NCI-H82 treated with DMSO at 0.1 percent for 48 hours (cell line): ENCODE results near the gene PPFIA3.

Experiments
- DNase-seq: peaks from one replicate; lab custom pipeline; 2025; ENCODE audit not compliant: unreplicated experiment; lab: John Stamatoyannopoulos, UW

The PPFIA3 gene

GRCh38 chr19:49119411-49120324 is at the start of gene PPFIA3:
Gene PPFIA3 (plus strand): TSS chr19:49119544. CDS start chr19:49127874, 8,330 bp downstream.
- DNase-seq, result no peak

DNA sequence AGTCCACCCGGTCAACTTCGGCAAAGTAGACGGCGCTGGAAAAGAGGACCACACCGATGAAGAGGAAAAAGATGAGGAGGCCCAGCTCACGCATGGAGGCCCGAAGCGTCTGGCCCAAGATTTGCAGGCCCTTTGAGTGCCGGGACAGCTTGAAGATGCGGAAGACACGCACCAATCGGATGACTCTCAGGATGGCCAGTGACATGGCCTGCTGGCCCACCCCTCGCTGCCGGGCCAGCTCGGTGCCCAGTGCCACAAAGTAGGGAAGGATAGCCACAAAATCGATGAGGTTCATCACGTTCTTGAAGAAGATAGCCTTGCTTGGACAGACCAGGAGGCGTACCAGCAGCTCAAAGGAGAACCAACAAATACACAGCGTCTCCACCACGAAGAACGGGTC is 48.9 kb upstream of the PPFIA3 start:
- no peak for DNase-seq

DNA sequence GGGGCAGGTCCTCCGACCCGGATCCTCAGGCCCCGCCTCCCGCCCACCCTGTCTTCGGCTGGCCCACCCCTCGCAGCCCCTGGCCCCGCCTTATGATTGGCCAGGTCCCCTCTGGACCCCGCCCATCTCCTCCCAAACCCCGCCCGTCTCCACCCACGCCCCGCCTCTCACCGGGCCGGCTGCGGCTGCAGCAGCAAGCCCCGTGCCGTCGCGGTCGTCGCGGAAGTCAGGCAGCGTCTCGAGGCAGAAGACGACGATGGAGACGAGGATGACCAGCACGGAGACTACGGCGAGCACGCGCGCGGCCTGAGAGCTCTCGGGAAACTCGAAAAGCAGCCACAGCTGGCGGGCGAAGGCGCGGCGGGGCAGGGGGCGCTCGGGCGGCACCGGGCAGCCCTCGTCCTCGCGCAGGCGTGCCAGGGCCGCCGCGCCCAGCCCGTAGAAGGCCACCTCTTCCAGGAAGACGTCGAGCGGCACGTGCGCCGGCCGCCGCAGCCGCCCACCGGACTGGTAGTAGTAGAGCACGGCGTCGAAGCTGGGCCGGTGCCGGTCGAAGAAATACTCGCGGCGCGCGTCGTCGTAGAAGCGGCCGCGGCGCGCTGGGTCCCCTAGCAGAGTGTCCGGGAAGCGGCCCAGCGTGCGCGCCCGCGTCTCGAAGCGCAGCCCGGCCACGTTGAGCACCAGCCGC is 47.3 kb upstream of the PPFIA3 start:
- peak; percentile 42 for DNase-seq

GRCh38 chr19:49073514-49074378 is 45.6 kb upstream of the PPFIA3 start:
- peak; percentile 46 for DNase-seq

GRCh38 chr19:49074869-49075268 is 44.5 kb upstream of the PPFIA3 start:
- peak; percentile 7 for DNase-seq

DNA sequence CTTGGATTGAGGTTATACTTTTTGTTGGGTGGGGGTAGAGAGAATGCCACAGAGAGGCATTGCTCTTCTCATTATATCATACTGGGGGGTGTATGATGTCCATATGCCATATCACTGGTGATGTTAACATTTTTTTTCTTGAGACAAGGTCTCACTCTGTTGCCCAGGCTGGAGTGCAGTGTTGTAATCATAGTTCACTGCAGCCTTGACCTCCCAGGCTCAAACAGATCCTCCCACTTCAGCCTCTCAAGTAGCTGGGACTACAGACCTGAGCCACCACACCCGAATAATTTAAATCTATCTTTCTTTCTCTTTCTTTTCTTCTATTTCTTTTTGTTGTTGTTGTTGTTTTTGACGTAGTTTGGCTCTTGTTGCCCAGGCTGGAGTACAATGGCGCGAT is 39.0 kb upstream of the PPFIA3 start:
- DNase-seq, result no peak

- no peak for DNase-seq
Observed at GRCh38 chr19:49081273-49081672, 38.1 kb upstream of the PPFIA3 start.

DNA sequence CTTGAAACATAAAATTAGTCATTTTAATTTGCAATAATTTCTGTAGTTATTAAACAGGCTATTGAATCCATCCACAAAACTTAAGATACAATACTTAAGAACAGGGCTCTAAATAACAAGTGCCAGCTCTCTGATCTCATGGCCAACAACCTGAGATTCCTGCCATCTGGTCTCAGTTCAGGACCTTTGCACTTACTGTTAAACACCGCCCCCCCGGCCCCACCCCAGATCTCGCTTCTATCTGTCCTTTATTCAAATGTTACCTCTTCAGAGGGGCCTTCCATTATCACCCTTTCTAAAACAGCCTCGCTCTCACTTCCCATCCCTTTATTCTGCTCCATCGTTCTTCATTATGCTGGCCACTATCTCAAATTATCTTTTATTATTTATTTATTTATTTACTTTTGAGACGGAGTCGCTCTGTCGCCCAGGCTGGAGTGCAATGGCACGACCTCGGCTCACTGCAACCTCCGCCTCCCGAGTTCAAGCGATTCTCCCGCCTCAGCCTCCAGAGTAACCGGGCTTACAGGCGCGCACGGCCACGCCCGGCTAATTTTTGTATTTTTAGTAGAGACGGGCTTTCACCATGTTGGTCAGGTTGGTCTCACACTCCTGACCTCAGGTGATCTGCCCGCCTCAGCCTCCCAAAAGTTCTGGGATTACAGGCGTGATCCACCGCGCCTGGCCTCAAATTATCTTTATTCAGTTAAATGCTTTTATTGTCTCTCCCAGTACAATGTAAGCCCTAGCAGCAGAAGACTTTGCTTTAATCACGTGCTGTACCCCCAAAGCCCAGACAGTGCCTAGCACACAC is 34.9 kb upstream of the PPFIA3 start:
- DNase-seq, result no peak

- peak; percentile 97 for DNase-seq
Observed at GRCh38 chr19:49085020-49085867, 34.1 kb upstream of the PPFIA3 start, which contains the start of gene SNRNP70. Gene SNRNP70 (plus strand): TSS chr19:49085451. CDS start chr19:49086415, 964 bp downstream.

DNA sequence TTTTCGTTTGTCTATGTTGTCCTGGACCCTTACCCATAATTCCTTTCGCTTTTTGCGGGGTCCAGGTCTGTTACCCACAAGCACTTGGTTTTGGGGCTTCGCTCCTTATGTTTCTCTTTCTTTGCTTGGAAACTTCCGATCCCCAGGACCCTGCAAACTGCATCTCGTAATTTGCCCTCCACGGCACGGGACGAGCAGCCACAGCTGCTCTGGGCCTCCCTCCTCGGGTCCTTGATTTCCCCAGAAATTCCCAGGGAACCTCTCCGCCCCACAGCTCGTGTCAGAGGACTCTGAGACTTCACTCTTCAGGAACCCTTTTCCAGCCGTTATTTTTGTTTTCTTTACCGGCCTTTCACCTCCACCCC is 33.5 kb upstream of the PPFIA3 start:
- DNase-seq, result no peak

GRCh38 chr19:49086296-49086695 is 33.0 kb upstream of the PPFIA3 start:
- DNase-seq, result no peak

GRCh38 chr19:49091391-49092038 is 27.8 kb upstream of the PPFIA3 start:
- no peak for DNase-seq

GRCh38 chr19:49092686-49093085 is 26.7 kb upstream of the PPFIA3 start:
- no peak for DNase-seq

DNA sequence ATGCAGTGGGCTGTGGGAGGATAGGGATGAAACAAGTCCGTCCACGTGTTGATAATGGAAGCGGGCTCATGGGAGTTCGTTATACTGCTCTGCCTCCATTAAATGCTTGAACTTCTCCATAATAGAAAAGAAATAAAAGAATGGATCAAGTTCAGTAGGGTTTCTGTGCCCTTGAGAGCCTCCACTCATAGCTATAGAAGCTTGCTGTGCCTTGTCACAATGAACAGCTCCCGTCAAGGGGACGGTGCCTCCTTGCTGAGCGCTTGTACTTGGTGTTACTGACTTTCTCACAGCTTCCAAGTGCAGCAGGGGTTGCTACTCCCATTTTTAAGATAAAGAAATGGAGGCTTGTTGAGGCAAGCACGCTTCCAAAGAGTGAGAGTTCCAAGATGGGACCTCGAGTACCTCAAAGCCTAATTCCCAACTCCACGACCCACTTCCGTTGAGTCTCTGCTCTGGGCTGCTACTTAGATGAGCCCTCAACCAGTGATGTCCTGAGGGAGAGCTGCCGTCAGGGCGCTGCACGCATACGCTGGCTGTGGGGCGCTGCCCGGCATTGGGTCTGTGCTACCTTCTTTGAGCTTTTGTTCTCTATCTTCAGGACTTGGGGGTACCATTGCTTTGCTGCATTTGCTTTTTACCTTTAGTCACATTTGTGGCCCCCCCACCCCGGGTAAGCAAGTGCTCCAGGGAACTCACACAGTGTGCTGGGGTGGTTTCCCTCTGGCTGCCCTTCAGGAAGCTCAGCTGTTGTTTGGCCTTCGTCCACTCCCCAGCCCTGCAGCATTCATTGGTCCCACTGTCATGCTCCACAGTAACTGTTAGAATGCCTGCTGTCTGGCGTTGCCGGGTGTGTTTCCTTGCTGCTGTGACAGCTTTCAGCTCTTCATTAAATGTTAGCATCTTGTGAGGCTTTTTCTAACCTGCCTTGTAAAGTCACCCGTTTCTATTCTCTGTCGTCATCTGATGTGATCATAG is 24.6 kb upstream of the PPFIA3 start:
- DNase-seq, result no peak

- DNase-seq, result peak; percentile 79
Observed at GRCh38 chr19:49097453-49098288, 21.7 kb upstream of the PPFIA3 start.

DNA sequence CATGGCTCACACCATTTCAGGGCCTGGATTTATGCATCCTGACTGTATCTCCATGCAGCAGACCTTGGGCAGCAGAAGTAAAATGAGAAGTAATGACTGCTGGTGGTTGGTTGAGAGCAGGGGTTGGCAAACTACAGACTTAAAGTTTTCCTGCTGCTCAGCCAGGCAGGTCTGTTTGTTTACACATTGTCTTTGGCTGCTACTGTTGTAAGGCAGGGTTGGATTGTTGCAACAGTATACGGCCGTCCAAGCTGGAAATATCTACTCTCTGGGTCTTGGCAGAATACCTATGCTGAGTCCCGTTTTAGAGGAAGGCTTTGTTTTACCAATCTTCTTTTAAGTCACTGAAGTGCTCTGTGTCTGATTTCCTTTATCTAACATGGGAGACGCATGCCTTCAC is 20.5 kb upstream of the PPFIA3 start:
- DNase-seq, result no peak

DNA sequence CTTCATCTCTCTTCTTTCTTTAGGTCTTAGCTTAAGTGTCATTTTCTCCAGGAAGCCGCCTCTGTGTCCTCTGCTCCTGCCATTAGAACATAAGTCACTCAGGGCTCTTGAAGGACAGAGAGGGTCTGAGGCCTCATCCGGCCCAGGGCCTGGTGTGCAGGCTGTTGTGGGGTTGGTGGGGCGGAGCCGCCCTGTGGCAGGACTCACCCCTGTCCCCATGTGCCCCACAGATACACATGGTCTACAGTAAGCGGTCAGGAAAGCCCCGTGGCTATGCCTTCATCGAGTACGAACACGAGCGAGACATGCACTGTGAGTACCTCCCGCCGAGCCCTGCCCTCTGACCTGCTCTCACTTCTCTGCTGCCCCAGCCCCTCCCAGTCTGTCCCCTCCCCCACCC is 18.2 kb upstream of the PPFIA3 start:
- DNase-seq, result no peak
